Testis (tissue), 2 donors: ENCODE results near the gene MPO.

Experiments
- POLR2A ChIP-seq: fragments of 450-650 bp; IDR thresholded peaks from one replicate; pipeline ENCODE4 v1.6.1; 2017; ENCODE audit warnings: antibody characterized with exemption, mild to moderate bottlenecking, moderate library complexity
- TF ChIP-seq, protein P1 (sequence below), 3 experiments: fragments of 450-650 bp in 2 of 3; fragments of 200-600 bp in 1 of 3; sonication (generic) in 1 of 3; IDR thresholded peaks; one replicate each; pipeline ENCODE4 v1.5.1; 2016 to 2019; ENCODE audit warnings: antibody characterized with exemption in 3 of 3, mild to moderate bottlenecking in 2 of 3, moderate library complexity in 1 of 3

DNA sequence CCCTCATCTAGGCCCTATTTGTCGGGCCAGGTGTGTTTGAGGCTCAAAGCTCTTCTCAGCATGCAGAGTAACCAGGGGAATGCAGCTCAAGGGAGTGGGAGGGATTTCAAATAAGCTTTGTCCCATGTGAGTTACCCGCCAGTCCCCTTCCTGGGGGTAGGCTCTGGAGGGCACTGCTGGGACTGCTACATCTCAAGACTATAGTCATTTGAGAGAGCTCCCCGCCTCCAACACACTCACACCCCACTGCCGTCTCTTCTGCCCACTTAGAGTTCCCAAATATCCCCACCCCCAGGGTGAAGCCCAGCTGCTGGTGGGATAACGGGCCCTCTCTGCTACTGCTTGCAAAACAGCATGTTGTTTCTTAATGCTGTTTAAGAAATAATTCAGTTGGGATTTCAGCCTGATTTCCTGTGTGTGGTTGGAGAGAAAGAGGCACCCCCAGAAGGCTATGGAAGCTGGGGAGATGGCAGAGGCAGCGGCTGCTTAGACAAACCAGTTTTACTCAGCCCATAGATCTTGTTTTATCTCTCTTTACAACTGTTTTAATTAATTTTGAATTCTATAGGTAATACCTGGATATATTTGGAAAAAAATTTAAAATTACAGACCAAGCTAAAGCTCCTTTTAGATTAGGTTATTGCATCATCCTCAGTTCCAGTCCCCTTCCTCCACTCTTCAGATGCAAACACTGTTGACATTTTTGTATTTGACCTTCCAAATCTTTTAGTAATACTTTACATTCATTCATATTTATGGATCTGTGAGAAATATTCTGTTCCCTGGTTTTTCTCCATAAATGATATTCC lies 4.1 kb upstream of the MPO start:
- TF ChIP-seq POLR2A: no peak
- TF ChIP-seq, protein P1, sequence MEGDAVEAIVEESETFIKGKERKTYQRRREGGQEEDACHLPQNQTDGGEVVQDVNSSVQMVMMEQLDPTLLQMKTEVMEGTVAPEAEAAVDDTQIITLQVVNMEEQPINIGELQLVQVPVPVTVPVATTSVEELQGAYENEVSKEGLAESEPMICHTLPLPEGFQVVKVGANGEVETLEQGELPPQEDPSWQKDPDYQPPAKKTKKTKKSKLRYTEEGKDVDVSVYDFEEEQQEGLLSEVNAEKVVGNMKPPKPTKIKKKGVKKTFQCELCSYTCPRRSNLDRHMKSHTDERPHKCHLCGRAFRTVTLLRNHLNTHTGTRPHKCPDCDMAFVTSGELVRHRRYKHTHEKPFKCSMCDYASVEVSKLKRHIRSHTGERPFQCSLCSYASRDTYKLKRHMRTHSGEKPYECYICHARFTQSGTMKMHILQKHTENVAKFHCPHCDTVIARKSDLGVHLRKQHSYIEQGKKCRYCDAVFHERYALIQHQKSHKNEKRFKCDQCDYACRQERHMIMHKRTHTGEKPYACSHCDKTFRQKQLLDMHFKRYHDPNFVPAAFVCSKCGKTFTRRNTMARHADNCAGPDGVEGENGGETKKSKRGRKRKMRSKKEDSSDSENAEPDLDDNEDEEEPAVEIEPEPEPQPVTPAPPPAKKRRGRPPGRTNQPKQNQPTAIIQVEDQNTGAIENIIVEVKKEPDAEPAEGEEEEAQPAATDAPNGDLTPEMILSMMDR (IDR thresholded peaks at IDR 0.05): no peak
